Measurements from ENCODE around the gene RHOXF1.
"Not testable (repeated sequence)": the region's sequence is repeated elsewhere in the genome, so short reads cannot be mapped to it uniquely, and the experiment has no call there.

RHOXF1 gene

GRCh38 chrX:120077590-120077989 lies 38.1 kb downstream of the RHOXF1 start, which contains the start of gene RHOXF2B:
Gene RHOXF2B (minus strand): TSS chrX:120077690. CDS start chrX:120077552, 138 bp downstream.
- not testable (repeated sequence) for DNase-seq

- DNase-seq: not testable (repeated sequence)
These were observed 49.5 kb downstream of the RHOXF1 start for GRCh38 chrX:120066169-120066568.

Measured in stimulated activated CD4-positive, alpha-beta T cell treated with anti-CD3 and anti-CD28 coated beads, Interleukin-4, amount 100 ng/mL, for 1 hour (primary cell).